Astrocyte of the spinal cord (primary cell): Measurements from ENCODE around the gene RBFOX2.

Experiments used
- DNase-seq: peaks from one replicate; pipeline ENCODE4 v3.0.0; 2011; ENCODE audit warnings: low read depth, low spot score
- H3K4me3 ChIP-seq: 2 replicates; pipeline ENCODE4 v1.5.1; 2011; ENCODE audit warnings: low read depth, mild to moderate bottlenecking, low read length, moderate library complexity
- in situ Hi-C: cut with HindIII; loops from 2 replicates; pipeline ENCODE4 v1.10.0; 2017; ENCODE audit warnings: low sequenced_read_pairs
- TF ChIP-seq, protein P1 (sequence below): IDR thresholded peaks from 2 replicates; pipeline ENCODE4 v1.5.1; 2012; ENCODE audit warnings: low read depth, mild to moderate bottlenecking, low read length, inconsistent platforms

RBFOX2 gene

DNA sequence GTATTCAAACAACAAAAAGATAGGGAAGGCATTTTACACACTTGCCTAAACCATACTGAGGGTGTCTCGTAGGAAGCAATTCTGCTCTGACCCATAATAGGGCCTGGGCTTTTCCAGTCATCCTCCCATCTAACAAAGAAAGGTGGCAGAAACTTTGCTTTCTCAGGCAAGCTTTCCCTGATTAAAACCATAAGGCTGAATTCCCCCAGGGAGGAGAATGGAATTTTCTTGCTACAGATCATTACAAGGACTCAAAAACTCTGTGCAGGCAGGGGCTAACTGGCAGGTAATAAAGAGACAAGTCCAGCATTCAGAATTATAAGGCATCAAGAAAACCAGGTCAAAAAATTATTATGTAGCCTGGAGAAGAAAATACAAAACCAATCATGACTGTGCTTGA lies 90.4 kb downstream of the RBFOX2 start:
- H3K4me3 ChIP-seq = no peak overlapping the region
- TF ChIP-seq, protein P1, sequence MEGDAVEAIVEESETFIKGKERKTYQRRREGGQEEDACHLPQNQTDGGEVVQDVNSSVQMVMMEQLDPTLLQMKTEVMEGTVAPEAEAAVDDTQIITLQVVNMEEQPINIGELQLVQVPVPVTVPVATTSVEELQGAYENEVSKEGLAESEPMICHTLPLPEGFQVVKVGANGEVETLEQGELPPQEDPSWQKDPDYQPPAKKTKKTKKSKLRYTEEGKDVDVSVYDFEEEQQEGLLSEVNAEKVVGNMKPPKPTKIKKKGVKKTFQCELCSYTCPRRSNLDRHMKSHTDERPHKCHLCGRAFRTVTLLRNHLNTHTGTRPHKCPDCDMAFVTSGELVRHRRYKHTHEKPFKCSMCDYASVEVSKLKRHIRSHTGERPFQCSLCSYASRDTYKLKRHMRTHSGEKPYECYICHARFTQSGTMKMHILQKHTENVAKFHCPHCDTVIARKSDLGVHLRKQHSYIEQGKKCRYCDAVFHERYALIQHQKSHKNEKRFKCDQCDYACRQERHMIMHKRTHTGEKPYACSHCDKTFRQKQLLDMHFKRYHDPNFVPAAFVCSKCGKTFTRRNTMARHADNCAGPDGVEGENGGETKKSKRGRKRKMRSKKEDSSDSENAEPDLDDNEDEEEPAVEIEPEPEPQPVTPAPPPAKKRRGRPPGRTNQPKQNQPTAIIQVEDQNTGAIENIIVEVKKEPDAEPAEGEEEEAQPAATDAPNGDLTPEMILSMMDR = no peak
- in situ Hi-C loops = no loop called here
- no peak for DNase-seq

DNA sequence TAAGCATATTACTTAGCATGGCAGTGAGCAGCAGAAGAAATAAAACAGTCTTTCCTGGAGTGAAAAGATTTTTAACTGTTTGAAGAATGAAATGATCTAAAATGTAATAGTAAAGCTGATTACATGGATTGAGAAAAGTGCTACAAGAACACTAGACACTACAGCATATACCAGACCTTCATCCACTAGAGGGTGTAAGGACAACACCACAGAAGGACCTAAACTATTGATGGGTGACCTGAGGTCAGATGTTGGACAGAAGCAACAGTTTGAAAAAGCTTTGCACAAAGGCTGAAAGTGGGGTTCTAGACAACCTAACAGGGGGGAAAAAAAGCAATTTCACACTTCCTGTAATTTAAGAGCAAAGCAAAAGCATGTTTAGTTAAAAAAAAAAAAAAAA lies 97.7 kb downstream of the RBFOX2 start:
- H3K4me3 ChIP-seq = no peak overlapping the region
- peak; percentile 73 for DNase-seq
- TF ChIP-seq, protein P1 = peak; percentile 66
- in situ Hi-C loops = no loop called here

DNA sequence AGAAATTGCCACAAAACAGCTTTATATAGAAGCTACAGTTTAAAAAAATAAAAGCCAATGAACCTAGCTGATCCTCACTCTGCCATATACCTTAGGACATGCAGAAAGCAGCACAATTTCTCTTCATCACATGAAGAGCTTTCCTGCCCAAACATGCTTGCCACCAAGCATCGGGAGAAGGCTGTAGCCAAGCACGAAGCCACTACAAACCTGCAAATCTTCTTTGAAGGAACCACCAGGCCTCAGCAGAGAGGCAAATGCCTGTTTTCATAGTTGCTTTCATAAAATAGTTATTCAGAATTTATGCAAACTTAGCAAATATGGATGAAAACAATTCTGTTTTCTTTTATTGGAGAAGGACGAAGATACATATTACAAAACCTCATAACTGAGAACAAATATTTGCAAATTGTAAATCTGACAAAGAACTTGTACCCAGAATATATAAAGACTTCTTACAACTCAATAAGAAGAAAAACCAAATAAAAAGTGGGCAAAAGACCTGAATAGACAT lies 100.3 kb downstream of the RBFOX2 start:
- TF ChIP-seq, protein P1 = no peak
- in situ Hi-C loops = no loop called here
- no peak overlapping the region for H3K4me3 ChIP-seq
- no peak for DNase-seq

DNA sequence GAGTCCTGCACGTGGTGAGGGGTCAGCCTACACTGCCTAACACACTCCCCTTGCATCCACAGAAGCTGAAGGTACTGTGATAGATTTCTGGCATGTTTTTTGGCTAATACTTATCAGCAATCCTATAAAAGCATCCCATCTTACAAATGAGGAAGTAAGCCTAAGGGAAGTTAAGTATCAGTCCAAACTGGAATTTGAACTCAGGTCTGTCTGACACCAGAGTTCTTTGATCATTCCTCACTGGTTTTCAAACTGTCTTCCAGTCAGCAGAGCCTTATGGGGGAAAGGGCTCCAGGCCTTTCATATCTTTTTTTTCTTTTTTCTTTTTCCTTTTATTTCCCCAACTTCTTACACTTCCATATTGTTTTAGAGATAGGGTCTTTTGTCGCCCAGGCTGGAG lies 105.6 kb downstream of the RBFOX2 start:
- in situ Hi-C loops = no loop called here
- H3K4me3 ChIP-seq = no peak overlapping the region
- TF ChIP-seq, protein P1 = no peak
- DNase-seq = no peak

DNA sequence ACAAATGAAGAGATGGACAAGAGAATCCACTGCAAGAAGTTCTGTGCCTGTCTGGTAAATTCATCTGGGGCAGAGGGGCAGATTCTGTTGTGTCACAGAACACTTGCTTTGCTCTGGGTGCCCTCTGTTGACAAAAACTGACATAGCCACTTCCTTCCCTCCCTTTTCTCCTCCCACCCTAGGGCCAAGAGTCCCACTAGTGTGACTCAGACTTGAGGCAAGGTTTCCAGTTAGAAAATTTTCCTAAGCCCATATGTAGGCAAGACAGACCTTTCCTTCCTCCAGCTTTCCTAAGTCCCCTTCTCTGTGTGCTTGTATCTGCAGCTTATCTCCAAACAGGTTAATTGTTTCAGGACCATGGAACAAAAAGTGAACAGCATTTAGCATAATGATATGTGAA lies 106.8 kb downstream of the RBFOX2 start:
- DNase-seq = peak; percentile 89
- in situ Hi-C loops = no loop called here
- TF ChIP-seq, protein P1 = peak; percentile 74
- H3K4me3 ChIP-seq = no peak overlapping the region

DNA sequence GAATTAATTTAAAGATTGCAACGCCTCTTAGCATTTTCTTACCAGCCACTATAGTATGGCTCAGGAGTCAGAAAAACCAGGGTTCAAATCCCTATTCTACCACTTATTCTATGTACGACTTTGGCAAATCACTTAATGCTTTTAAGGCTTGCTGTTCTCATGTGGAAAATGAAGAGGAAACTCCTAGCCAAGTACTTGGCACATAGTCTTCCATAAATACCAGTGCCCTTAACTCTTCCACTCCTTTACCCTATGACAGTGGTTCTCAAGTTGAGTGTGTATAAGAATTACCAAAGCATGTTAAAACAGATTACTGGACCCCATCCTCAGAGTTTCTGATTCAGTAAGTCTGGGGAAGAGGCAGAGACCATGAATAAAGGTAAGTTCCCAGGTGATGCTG lies 107.6 kb downstream of the RBFOX2 start:
- in situ Hi-C loops = no loop called here
- no peak for DNase-seq
- TF ChIP-seq, protein P1 = no peak
- no peak overlapping the region for H3K4me3 ChIP-seq
